D721Med (cell line): ENCODE results near the gene CCBE1.

Experiments used
- DNase-seq: peaks from one replicate; pipeline ENCODE4 v3.0.0; 2011; ENCODE audit warnings: low spot score; ENCODE audit not compliant: insufficient read length
- FAIRE-seq: peaks from 2 replicates; lab custom pipeline; 2011; peaks lifted over from hg19 to GRCh38; lab: Jason Lieb, UNC
- TF ChIP-seq, protein P1 (sequence below): IDR thresholded peaks from 2 replicates; pipeline ENCODE4 v1.5.1; 2012; ENCODE audit warnings: mild to moderate bottlenecking, control low read depth; ENCODE audit not compliant: insufficient read depth; ENCODE audit errors: missing control alignments

CCBE1 gene

GRCh38 chr18:59696311-59697235 lies 650 bp downstream of the CCBE1 start:
- TF ChIP-seq, protein P1, sequence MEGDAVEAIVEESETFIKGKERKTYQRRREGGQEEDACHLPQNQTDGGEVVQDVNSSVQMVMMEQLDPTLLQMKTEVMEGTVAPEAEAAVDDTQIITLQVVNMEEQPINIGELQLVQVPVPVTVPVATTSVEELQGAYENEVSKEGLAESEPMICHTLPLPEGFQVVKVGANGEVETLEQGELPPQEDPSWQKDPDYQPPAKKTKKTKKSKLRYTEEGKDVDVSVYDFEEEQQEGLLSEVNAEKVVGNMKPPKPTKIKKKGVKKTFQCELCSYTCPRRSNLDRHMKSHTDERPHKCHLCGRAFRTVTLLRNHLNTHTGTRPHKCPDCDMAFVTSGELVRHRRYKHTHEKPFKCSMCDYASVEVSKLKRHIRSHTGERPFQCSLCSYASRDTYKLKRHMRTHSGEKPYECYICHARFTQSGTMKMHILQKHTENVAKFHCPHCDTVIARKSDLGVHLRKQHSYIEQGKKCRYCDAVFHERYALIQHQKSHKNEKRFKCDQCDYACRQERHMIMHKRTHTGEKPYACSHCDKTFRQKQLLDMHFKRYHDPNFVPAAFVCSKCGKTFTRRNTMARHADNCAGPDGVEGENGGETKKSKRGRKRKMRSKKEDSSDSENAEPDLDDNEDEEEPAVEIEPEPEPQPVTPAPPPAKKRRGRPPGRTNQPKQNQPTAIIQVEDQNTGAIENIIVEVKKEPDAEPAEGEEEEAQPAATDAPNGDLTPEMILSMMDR = no peak
- DNase-seq (no peak), FAIRE-seq (peak; percentile 63)

- FAIRE-seq (no peak), DNase-seq (peak; percentile 11)
- TF ChIP-seq, protein P1 = no peak
These were observed 1.7 kb downstream of the CCBE1 start for GRCh38 chr18:59695551-59695950.

GRCh38 chr18:59694824-59695223 lies 2.4 kb downstream of the CCBE1 start:
- TF ChIP-seq, protein P1 = no peak

DNA sequence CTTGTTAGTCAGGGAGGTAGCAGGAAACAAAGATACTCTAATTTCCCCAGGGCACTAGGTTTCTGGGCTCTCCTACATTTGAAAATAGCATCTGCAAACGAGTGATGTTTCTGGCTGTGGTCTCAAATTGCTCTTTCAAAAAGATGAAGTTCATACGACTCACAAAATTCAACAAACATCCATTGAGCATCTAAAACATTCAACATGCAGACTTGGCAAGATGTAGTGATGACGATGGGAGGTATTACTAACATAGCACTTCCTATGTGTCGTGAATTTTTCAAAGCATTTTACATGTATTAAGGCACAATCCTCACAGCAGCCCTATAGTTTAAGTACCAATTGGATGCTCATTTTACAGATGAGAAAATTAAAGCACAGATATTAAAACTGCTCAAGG lies 5.2 kb downstream of the CCBE1 start:
- DNase-seq (no peak), FAIRE-seq (peak; percentile 92)
- TF ChIP-seq, protein P1 = no peak

More at GRCh38 chr18:59694824-59695223, 2.4 kb downstream of the CCBE1 start:
- DNase-seq = peak; percentile 15
- peak; percentile 98 for FAIRE-seq

GRCh38 chr18:59690996-59691395 lies 6.2 kb downstream of the CCBE1 start:
- no peak for DNase-seq
- FAIRE-seq = peak; percentile 88

DNA sequence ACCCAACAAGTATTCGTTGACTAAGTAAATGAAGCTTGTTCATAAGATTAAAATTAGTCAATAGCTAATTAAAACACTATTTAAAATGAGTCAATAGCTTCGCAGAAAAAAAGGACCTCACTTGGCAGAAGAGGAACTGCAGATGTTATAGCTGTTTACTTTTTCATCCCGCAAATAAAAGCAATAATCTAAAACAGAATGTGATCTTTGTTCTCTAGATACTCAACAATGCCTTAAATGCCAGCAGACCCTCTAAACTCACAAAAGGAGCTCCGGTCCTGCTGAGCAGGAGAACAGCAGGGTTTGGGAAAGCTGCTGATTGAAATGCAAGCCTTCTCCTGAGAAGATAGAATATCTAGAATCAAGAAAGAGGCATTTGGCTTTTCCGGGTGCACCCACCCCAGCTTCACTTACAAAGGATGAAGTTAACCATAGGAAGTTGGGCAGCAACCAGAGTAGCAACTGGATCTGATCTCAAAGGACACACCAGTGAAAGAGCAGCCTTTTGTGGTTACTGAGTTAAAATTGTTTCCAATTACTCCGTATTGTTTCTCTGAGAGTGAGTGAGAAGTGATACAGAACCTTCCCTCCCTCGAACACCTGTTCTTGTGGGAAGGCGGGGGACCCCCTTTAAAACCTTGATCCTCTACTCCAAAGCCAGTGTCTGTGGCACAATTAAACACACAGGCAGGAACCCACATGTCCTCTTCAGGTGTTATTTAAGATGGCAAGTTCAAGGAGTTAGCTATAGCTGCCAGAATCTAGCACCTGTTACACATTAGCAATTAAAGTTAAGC lies 6.8 kb downstream of the CCBE1 start:
- TF ChIP-seq, protein P1 = no peak
- peak; percentile 93 for FAIRE-seq
- DNase-seq = no peak

More at GRCh38 chr18:59690996-59691395, 6.2 kb downstream of the CCBE1 start:
- TF ChIP-seq, protein P1 = no peak
